ENCODE data around the gene GRAPL. TPM values are rescaled to one million over a fixed set of nuclear protein-coding genes. Genes with fewer than 3 reads are reported as not detected.
"Not testable (repeated sequence)": the region's sequence is repeated elsewhere in the genome, so short reads cannot be mapped to it uniquely, and the experiment has no call there.

Gene GRAPL
- total and polyA plus RNA-seq, 2 donors (not counting 1 experiment from before 2014, with no cell fraction given): 84.5 to 181 TPM

DNA sequence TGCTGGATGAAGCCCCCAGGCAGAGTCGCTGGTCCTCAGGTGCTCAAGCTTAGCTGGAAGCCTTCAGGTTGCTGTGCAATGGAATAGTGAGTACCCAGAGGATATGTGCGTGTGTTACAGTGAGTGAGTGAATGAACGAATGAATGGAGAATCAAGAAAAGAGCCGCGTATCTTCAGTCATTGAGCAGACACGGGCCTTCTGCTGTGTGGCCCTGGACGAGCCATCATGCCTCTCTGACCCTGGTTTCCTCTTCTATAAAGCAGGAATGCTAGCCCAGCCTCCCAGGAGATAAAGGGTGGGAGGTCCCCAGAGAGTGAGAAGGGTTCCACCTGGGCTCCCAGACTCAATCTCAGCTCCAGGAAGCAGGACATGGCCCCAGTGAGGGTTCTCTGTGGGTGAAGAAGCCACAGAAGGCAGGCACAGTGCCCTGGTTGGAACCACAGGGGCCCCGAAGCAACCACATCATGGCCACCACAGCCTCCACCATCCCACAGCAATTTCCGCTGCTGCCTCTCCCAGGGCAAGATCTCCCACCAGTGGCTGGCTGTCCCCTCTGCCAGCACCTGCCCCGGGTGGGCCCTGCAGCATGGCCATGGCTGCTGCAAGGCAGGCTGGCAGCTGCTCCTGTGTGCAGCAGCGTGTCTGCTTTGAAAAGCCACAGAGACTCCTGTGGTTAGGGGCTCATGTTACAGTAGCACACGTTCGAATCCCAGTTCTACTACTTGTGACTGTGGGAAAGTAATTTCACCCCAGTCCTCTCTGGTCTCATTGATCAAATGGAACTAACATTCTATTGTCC, 34.1 kb downstream of the GRAPL start:
- H3K27ac ChIP-seq (ENCODE audit: low read length in 2 of 2); CTCF ChIA-PET; H3K4me3 Mint-ChIP-seq; H3K4me1 Mint-ChIP-seq; H4K20me1 ChIP-seq (ENCODE audit: control insufficient read depth, insufficient read depth, low read length, poor library complexity, severe bottlenecking); H3K36me3 ChIP-seq (replicated peaks in 1 of 2; ENCODE audit: control extremely low read depth in 1 of 2, control insufficient read depth in 1 of 2, extremely low read depth in 1 of 2, insufficient read depth in 2 of 2, low read length in 1 of 2); H3K4me1 ChIP-seq (ENCODE audit: control insufficient read depth in 2 of 2, insufficient read depth in 2 of 2, low read length in 2 of 2); H3K27ac Mint-ChIP-seq; POLR2A ChIA-PET; H3K4me3 ChIP-seq (ENCODE audit: control extremely low read depth in 1 of 5, extremely low read depth in 1 of 5, insufficient read depth in 1 of 5, low read depth in 2 of 5, low read length in 4 of 5); H3K9ac ChIP-seq (ENCODE audit: low read length); H2AFZ ChIP-seq (ENCODE audit: insufficient read depth, low read depth, low read length, poor library complexity, severe bottlenecking); intact Hi-C loops (cut with micrococcal nuclease); H3K9me3 ChIP-seq (ENCODE audit: control extremely low read depth in 1 of 3, control insufficient read depth in 2 of 3, insufficient read depth in 1 of 3, low read length in 2 of 3); H3K27me3 Mint-ChIP-seq; H3K79me2 ChIP-seq (ENCODE audit: control insufficient read depth, insufficient read depth, low read length); H3K4me2 ChIP-seq (replicated peaks; ENCODE audit: low read depth, low read length, poor library complexity, severe bottlenecking); DNase-seq; H3K9me3 Mint-ChIP-seq (ENCODE audit: insufficient read depth); H3K27me3 ChIP-seq (replicated peaks in 1 of 4; ENCODE audit: control extremely low read depth in 1 of 4, control insufficient read depth in 3 of 4, insufficient read depth in 4 of 4, low read length in 3 of 4): not testable (repeated sequence)
- WGBS (ENCODE audit: insufficient coverage): no CpG with 5 or more reads among the region's 13 CpGs
- peak; percentile 60 for ATAC-seq (ENCODE audit: low read depth)

- H3K4me1 Mint-ChIP-seq; H4K20me1 ChIP-seq (ENCODE audit: control insufficient read depth, insufficient read depth, low read length, poor library complexity, severe bottlenecking); H3K9me3 Mint-ChIP-seq (ENCODE audit: insufficient read depth); intact Hi-C loops (cut with micrococcal nuclease); H3K79me2 ChIP-seq (ENCODE audit: control insufficient read depth, insufficient read depth, low read length); H2AFZ ChIP-seq (ENCODE audit: insufficient read depth, low read depth, low read length, poor library complexity, severe bottlenecking); H3K9ac ChIP-seq (ENCODE audit: low read length); CTCF ChIA-PET; H3K4me1 ChIP-seq (ENCODE audit: control insufficient read depth in 2 of 2, insufficient read depth in 2 of 2, low read length in 2 of 2); DNase-seq; H3K4me2 ChIP-seq (replicated peaks; ENCODE audit: low read depth, low read length, poor library complexity, severe bottlenecking); POLR2A ChIA-PET; H3K27me3 ChIP-seq (replicated peaks in 1 of 4; ENCODE audit: control extremely low read depth in 1 of 4, control insufficient read depth in 3 of 4, insufficient read depth in 4 of 4, low read length in 3 of 4); H3K27ac ChIP-seq (ENCODE audit: low read length in 2 of 2); H3K9me3 ChIP-seq (ENCODE audit: control extremely low read depth in 1 of 3, control insufficient read depth in 2 of 3, insufficient read depth in 1 of 3, low read length in 2 of 3); H3K27me3 Mint-ChIP-seq; H3K36me3 ChIP-seq (replicated peaks in 1 of 2; ENCODE audit: control extremely low read depth in 1 of 2, control insufficient read depth in 1 of 2, extremely low read depth in 1 of 2, insufficient read depth in 2 of 2, low read length in 1 of 2); H3K27ac Mint-ChIP-seq; H3K4me3 Mint-ChIP-seq; H3K4me3 ChIP-seq (ENCODE audit: control extremely low read depth in 1 of 5, extremely low read depth in 1 of 5, insufficient read depth in 1 of 5, low read depth in 2 of 5, low read length in 4 of 5): not testable (repeated sequence)
- WGBS (ENCODE audit: insufficient coverage): no CpG with 5 or more reads among the region's 71 CpGs
- peak; percentile 43 for ATAC-seq (ENCODE audit: low read depth)
These were observed 35.2 kb downstream of the GRAPL start for GRCh38 chr17:19162384-19163216.

GRCh38 chr17:19174422-19174821, 47.0 kb downstream of the GRAPL start:
- DNase-seq; H3K9me3 Mint-ChIP-seq (ENCODE audit: insufficient read depth); H3K27me3 ChIP-seq (replicated peaks in 1 of 4; ENCODE audit: control extremely low read depth in 1 of 4, control insufficient read depth in 3 of 4, insufficient read depth in 4 of 4, low read length in 3 of 4); H3K36me3 ChIP-seq (replicated peaks in 1 of 2; ENCODE audit: control extremely low read depth in 1 of 2, control insufficient read depth in 1 of 2, extremely low read depth in 1 of 2, insufficient read depth in 2 of 2, low read length in 1 of 2); intact Hi-C loops (cut with micrococcal nuclease); H3K4me1 ChIP-seq (ENCODE audit: control insufficient read depth in 2 of 2, insufficient read depth in 2 of 2, low read length in 2 of 2); H3K4me2 ChIP-seq (replicated peaks; ENCODE audit: low read depth, low read length, poor library complexity, severe bottlenecking); H3K9ac ChIP-seq (ENCODE audit: low read length); H3K9me3 ChIP-seq (ENCODE audit: control extremely low read depth in 1 of 3, control insufficient read depth in 2 of 3, insufficient read depth in 1 of 3, low read length in 2 of 3); H3K27ac ChIP-seq (ENCODE audit: low read length in 2 of 2); H3K79me2 ChIP-seq (ENCODE audit: control insufficient read depth, insufficient read depth, low read length); POLR2A ChIA-PET; CTCF ChIA-PET; ATAC-seq (ENCODE audit: low read depth); H3K27me3 Mint-ChIP-seq; H3K27ac Mint-ChIP-seq; H3K4me3 ChIP-seq (ENCODE audit: control extremely low read depth in 1 of 5, extremely low read depth in 1 of 5, insufficient read depth in 1 of 5, low read depth in 2 of 5, low read length in 4 of 5); H2AFZ ChIP-seq (ENCODE audit: insufficient read depth, low read depth, low read length, poor library complexity, severe bottlenecking); H3K4me1 Mint-ChIP-seq; H4K20me1 ChIP-seq (ENCODE audit: control insufficient read depth, insufficient read depth, low read length, poor library complexity, severe bottlenecking); H3K4me3 Mint-ChIP-seq: not testable (repeated sequence)
- no CpG with 5 or more reads among the region's 3 CpGs for WGBS (ENCODE audit: insufficient coverage)

- DNase-seq; H3K36me3 ChIP-seq (replicated peaks in 1 of 2; ENCODE audit: control extremely low read depth in 1 of 2, control insufficient read depth in 1 of 2, extremely low read depth in 1 of 2, insufficient read depth in 2 of 2, low read length in 1 of 2); H3K27me3 Mint-ChIP-seq; H4K20me1 ChIP-seq (ENCODE audit: control insufficient read depth, insufficient read depth, low read length, poor library complexity, severe bottlenecking); H3K9me3 Mint-ChIP-seq (ENCODE audit: insufficient read depth); H3K4me3 ChIP-seq (ENCODE audit: control extremely low read depth in 1 of 5, extremely low read depth in 1 of 5, insufficient read depth in 1 of 5, low read depth in 2 of 5, low read length in 4 of 5); H2AFZ ChIP-seq (ENCODE audit: insufficient read depth, low read depth, low read length, poor library complexity, severe bottlenecking); H3K4me3 Mint-ChIP-seq; intact Hi-C loops (cut with micrococcal nuclease); H3K4me1 ChIP-seq (ENCODE audit: control insufficient read depth in 2 of 2, insufficient read depth in 2 of 2, low read length in 2 of 2); H3K27ac ChIP-seq (ENCODE audit: low read length in 2 of 2); H3K79me2 ChIP-seq (ENCODE audit: control insufficient read depth, insufficient read depth, low read length); H3K9ac ChIP-seq (ENCODE audit: low read length); CTCF ChIA-PET; H3K27ac Mint-ChIP-seq; H3K27me3 ChIP-seq (replicated peaks in 1 of 4; ENCODE audit: control extremely low read depth in 1 of 4, control insufficient read depth in 3 of 4, insufficient read depth in 4 of 4, low read length in 3 of 4); POLR2A ChIA-PET; H3K9me3 ChIP-seq (ENCODE audit: control extremely low read depth in 1 of 3, control insufficient read depth in 2 of 3, insufficient read depth in 1 of 3, low read length in 2 of 3); H3K4me1 Mint-ChIP-seq; H3K4me2 ChIP-seq (replicated peaks; ENCODE audit: low read depth, low read length, poor library complexity, severe bottlenecking): not testable (repeated sequence)
- WGBS (ENCODE audit: insufficient coverage): no CpG with 5 or more reads among the region's 20 CpGs
- peak; percentile 98 for ATAC-seq (ENCODE audit: low read depth)
These were observed 48.0 kb downstream of the GRAPL start for GRCh38 chr17:19175410-19175809.
